ENCODE results near the gene DAD1.

Gene DAD1

GRCh38 chr14:22553445-22553844 lies 35.6 kb downstream of the DAD1 start:
- FAIRE-seq (no peak), DNase-seq (ENCODE audit: insufficient read length, low spot score) (no peak)
- no peak for TF ChIP-seq CTCF (IDR thresholded peaks at IDR 0.05; ENCODE audit: insufficient read depth, missing control alignments)

- no peak for FAIRE-seq
- no peak for DNase-seq (ENCODE audit: insufficient read length, low spot score)
- TF ChIP-seq CTCF (IDR thresholded peaks at IDR 0.05; ENCODE audit: insufficient read depth, missing control alignments): no peak
These were observed 36.3 kb downstream of the DAD1 start for GRCh38 chr14:22552827-22553076.

- TF ChIP-seq CTCF (IDR thresholded peaks at IDR 0.05; ENCODE audit: insufficient read depth, missing control alignments): no peak
- no peak for DNase-seq (ENCODE audit: insufficient read length, low spot score)
- FAIRE-seq: no peak
These were observed 36.8 kb downstream of the DAD1 start for GRCh38 chr14:22552001-22552826.

GRCh38 chr14:22551605-22551997 lies 37.4 kb downstream of the DAD1 start:
- FAIRE-seq (no peak), DNase-seq (ENCODE audit: insufficient read length, low spot score) (no peak)
- TF ChIP-seq CTCF (IDR thresholded peaks at IDR 0.05; ENCODE audit: insufficient read depth, missing control alignments): no peak

GRCh38 chr14:22549981-22550673 lies 38.9 kb downstream of the DAD1 start:
- no peak for DNase-seq (ENCODE audit: insufficient read length, low spot score)
- no peak for TF ChIP-seq CTCF (IDR thresholded peaks at IDR 0.05; ENCODE audit: insufficient read depth, missing control alignments)
- FAIRE-seq: no peak

GRCh38 chr14:22549324-22549962 lies 39.6 kb downstream of the DAD1 start:
- no peak for TF ChIP-seq CTCF (IDR thresholded peaks at IDR 0.05; ENCODE audit: insufficient read depth, missing control alignments)
- no peak for DNase-seq (ENCODE audit: insufficient read length, low spot score)
- no peak for FAIRE-seq
